Thymus (tissue), 11 donors: ENCODE results near the gene MKNK2. TPM values are rescaled to one million over a fixed set of nuclear protein-coding genes. Genes with fewer than 3 reads are reported as not detected.

ENCODE experiments used
- DNase-seq, 9 donors: peaks; one replicate each; pipeline ENCODE4 v3.0.0-alpha.2; 2013; ENCODE audit warnings: low spot score in 9 of 9, low read depth in 6 of 9, missing footprints in 1 of 9
- H3K27ac ChIP-seq, 2 donors: one replicate each; pipeline ENCODE4 v1.5.1; 2013; ENCODE audit warnings: control low read depth in 1 of 2, low read depth in 1 of 2, low read length in 1 of 2, mild to moderate bottlenecking in 1 of 2, moderate library complexity in 1 of 2
- H3K27me3 ChIP-seq, 2 donors: one replicate each; pipeline ENCODE4 v1.5.1; 2013; ENCODE audit warnings: low read length in 1 of 2; ENCODE audit not compliant: control insufficient read depth in 2 of 2, insufficient read depth in 1 of 2
- H3K36me3 ChIP-seq, 2 donors: one replicate each; pipeline ENCODE4 v1.5.1; 2013; ENCODE audit warnings: low read length in 1 of 2, mild to moderate bottlenecking in 1 of 2, moderate library complexity in 1 of 2; ENCODE audit not compliant: control insufficient read depth in 2 of 2, insufficient read depth in 2 of 2
- H3K4me1 ChIP-seq, 2 donors: one replicate each; pipeline ENCODE4 v1.5.1; 2013; ENCODE audit warnings: low read length in 2 of 2; ENCODE audit not compliant: control insufficient read depth in 2 of 2, insufficient read depth in 2 of 2
- H3K4me3 ChIP-seq, 2 donors: one replicate each; pipeline ENCODE4 v1.5.1; 2013; ENCODE audit warnings: low read length in 2 of 2, control low read depth in 1 of 2, mild to moderate bottlenecking in 1 of 2
- H3K9me3 ChIP-seq, 2 donors: one replicate each; pipeline ENCODE4 v1.5.1; 2013; ENCODE audit warnings: low read length in 1 of 2, mild to moderate bottlenecking in 1 of 2; ENCODE audit not compliant: control insufficient read depth in 2 of 2, insufficient read depth in 1 of 2
- WGBS: extraction: QIAGEN DNeasy Blood & Tissue Kit; methylation state at CpG from one replicate; pipeline ENCODE4 v1.1.7; 2013; 5-methylcytosine and 5-hydroxymethylcytosine counted together
- polyA plus RNA-seq: library from polyadenylated mRNA; stranded (reverse); fragments of 200-250 nt; gene quantifications from one replicate; pipeline ENCODE4 v1.2.3, GENCODE V29; 2013
- total RNA-seq: library from RNA; stranded (reverse); fragments of 120-200 nt; gene quantifications from one replicate; pipeline ENCODE4 v1.2.4, GENCODE V29; 2013
- donor health status: healthy.

MKNK2 gene
- total and polyA plus RNA-seq, 2 donors, result 59.4 to 97.9 TPM

DNA sequence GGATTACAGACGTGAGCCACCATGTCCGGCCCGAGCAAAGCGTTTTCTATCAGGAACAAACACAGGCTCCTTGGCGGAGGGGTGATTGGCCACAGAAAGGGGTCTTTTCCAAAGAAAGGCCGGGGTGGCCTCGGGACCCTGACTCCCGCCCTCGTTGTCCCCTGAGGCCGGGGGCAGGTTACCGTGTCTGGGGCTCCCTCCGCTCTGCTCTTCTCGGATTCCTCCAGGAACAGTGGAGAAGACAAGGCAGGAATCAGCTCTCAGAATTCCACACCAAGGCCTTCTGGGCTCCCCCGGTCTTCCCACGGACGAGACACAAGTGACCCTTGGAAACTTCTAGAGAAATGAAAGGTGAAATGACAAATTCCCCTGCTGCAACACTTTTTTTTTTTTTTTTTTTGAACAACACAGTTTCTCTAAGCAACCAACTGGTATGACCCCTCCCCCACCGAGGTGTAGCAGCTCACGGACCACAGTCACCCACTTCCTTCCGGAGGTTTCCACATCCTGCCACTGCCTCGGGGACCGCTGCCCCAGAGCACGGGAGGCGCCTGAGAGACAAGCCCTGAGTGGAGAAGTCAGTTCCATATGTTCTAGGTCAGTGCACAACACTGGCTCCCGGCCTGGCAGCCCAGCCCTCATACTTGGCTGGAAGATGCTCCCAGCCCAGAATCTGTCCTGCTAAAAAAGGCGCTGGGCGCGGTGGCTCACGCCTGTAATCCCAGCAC lies 34.1 kb upstream of the MKNK2 start:
- peak; percentile 83 to 97 (median 92) for DNase-seq
- Histone ChIP-seq H3K36me3 (peaks cover 14 to 29% of the 10 kb centered on the region in 2 donors), H3K27me3 (no peaks in the 10 kb centered on the region), H3K4me3 (peak overlapping the region; percentile 60 to 74), H3K27ac (peak overlapping the region; percentile 91 to 95), H3K9me3 (peaks cover 0 to 8% of the 10 kb centered on the region in 2 donors), H3K4me1 (peaks cover 57 to 96% of the 10 kb centered on the region in 2 donors)
- 24% methylated on average over 28 of the region's 28 CpGs for WGBS

DNA sequence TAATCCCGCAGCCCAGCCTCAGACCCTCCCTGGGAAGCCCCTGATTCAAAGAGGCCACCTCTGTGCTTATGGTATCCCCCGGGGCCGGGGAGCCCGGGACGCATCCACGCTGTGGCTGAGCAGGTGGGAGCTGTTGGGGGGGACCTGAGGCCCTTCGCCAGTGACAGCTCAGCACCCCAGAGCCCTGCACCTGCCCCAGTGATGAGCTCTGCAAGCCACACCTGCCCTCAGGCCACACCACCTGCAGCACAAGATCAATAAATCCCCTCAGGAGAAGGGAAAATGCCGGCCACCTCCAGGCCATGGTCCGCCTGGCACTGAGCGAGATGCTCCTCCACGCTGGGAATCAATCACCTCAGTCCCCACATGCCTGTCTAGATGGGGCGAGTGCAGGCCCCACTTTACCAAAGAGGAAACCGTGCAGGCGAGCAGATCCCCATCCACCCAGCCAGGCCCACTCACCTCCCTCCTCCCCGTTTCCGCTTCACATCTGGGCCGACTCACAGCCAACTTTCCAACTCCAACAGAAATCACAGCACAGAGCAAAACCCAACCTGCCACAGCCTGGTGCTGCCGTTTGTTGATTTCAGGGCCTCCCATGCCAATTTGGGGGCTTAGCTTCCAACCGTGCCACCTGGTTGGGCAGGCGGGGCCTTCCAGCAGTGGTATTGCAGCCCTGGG lies 32.3 kb upstream of the MKNK2 start:
- H3K9me3 ChIP-seq, result peaks cover 0 to 8% of the 10 kb centered on the region in 2 donors
- peaks cover 31 to 41% of the 10 kb centered on the region in 2 donors for H3K36me3 ChIP-seq
- H3K4me1 ChIP-seq, result peaks cover 41 to 79% of the 10 kb centered on the region in 2 donors
- DNase-seq, result peak in 4 of 9 donors; percentile 65 to 87 (median 77)
- 7% methylated on average over 20 of the region's 20 CpGs for WGBS
- no peaks in the 10 kb centered on the region for H3K27me3 ChIP-seq
- peak overlapping the region; percentile 60 to 74 for H3K4me3 ChIP-seq
- H3K27ac ChIP-seq, result peak overlapping the region; percentile 95 to 96

DNA sequence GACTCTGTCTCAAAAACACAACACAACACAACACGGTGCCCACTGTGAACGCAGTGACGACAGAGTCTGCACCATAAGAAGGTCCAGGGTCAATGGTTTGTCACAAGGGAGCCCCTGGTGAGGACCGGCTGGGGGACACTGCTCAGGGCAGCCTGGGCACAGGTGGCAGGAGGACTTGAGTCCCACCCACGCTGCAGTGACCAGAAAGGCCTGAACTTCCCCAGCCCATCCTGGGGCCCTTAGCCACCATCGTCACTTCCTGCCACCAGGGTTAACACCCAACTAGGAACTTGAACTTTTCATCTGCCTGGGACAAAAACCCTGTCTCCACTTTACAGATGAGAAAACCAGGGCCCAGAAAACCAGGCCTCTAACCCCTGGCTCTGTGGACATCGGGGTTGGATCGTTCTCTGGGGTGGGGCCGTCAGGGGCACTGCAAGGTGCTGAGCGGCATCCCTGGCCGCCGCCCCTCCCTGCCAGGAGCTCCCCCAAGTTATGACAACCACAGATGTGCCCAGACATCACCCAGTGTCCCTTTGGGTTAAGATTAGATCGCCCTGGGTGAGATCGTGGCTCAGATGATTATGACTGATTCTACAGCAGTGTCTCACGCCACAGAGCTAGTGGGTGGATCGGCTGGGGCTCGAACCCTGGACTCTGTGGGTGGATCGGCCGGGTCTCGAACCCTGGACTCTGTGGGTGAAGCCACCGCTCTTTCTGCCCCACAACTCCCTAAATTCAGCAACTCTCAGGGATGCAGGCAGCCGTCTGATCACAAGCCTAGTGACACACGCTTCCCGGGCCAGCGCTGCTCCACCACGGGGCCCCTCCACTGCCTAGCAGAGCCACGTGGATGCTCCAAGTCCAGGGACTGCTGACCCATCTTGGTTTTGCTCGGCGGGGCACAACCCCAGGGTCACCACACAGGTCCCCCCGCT lies 31.1 kb upstream of the MKNK2 start:
- Histone ChIP-seq H3K4me3 (peak overlapping the region; percentile 60 to 74), H3K27me3 (no peaks in the 10 kb centered on the region), H3K27ac (peak overlapping the region; percentile 83 to 95), H3K36me3 (peaks cover 42 to 53% of the 10 kb centered on the region in 2 donors), H3K9me3 (peaks cover 0 to 7% of the 10 kb centered on the region in 2 donors), H3K4me1 (peaks cover 30 to 67% of the 10 kb centered on the region in 2 donors)
- DNase-seq, result peak in 1 of 9 donors; percentile 41
- WGBS, result 83% methylated on average over 30 of the region's 30 CpGs

DNA sequence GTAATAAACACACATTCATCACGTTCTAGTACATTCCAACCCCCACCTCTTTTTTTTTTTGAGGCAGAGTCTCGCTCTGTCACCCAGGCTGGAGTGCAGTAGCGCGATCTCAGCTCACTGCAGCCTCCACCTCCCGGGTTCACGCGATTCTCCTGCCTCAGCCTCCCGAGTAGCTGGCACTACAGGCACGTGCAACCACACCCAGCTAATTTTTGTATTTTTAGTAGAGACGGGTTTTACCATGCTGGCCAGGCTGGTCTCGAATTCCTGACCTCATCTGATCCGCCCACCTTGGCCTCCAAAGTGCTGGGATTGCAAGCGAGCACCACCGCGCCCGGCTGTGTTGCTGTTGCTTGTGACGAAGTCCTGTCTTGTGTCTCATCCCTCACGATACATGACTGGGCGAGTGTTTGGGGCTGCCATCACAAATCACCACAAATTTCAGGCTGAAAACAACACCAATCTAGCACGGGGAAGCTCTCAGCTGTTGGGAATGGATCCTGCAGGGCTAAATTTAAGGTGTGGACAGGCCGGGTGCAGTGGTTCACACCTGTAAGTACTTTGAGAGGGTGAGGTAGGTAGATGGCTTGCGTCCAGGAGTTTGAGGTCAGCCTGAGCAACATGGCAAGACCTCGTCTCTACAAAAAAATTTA lies 29.4 kb upstream of the MKNK2 start:
- Histone ChIP-seq H3K27me3 (no peaks in the 10 kb centered on the region), H3K9me3 (peaks cover 0 to 3% of the 10 kb centered on the region in 2 donors), H3K27ac (peak overlapping the region in 1 of 2 donors; percentile 15), H3K4me3 (no peak overlapping the region), H3K36me3 (peaks cover 59 to 69% of the 10 kb centered on the region in 2 donors), H3K4me1 (peaks cover 18 to 50% of the 10 kb centered on the region in 2 donors)
- WGBS, result 92% methylated on average over 23 of the region's 23 CpGs
- DNase-seq, result no peak

DNA sequence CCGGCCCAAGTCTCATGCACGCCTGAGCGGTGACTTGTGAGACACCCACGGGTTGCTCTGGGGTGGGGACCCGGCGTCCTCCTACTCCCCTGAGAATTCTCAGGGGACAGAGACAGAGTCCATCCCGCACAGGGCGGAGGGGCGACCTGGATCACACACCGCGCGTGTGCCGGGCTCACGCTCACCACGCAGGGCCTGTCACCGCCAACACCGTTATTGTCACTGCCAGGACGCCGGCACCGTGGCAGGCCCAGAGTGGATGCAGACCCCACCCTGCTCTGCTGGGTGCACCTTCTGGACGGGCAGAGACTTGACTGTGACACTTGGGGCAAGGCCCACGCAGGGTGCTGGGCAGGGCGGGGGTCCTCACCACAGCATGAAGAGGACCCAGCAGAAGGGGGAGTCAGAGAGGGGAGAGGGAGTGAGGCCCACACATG lies 28.8 kb upstream of the MKNK2 start:
- no peak overlapping the region for H3K27ac ChIP-seq
- peaks cover 15 to 44% of the 10 kb centered on the region in 2 donors for H3K4me1 ChIP-seq
- no peak for DNase-seq
- H3K36me3 ChIP-seq, result peaks cover 65 to 72% of the 10 kb centered on the region in 2 donors
- 93% methylated on average over 23 of the region's 23 CpGs for WGBS
- no peak overlapping the region for H3K4me3 ChIP-seq
- no peaks in the 10 kb centered on the region for H3K27me3 ChIP-seq
- H3K9me3 ChIP-seq, result no peaks in the 10 kb centered on the region

DNA sequence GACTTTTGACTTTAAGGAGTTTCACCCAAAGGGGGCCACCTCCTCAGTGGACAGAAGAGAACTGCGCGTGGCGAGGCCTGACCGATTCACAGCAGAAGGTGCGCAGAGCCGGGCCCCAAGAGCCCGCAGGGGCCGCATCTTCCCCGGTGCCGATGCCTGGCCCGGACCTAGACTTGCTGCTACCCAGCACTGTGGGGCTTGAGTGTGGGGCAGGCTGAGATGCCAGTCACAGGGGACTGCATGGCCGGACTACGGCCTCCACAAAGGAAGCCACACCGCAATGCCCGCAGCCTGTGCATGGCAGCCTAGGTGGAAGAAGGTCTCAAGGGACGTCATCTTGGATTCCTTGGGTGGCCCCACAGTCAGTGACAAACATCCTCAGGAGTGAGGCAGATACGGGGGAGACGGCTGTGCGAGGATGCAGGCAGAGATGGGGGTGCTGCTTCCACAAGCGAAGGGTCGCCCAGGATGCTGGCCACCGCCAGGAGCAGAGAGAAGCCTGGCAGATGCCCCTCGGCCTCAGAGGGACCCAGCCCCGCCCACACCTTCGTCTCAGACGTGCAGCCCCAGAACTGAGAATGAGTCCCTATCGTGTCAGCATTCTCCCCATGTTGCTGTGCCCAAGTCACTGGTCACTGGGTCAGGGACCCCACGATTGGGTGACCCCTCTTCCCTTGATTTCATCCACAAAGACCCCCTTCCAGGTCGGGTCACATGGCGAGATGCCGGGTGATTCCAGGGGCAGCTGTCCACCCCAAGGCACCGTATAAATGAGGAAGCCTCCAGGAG lies 28.2 kb upstream of the MKNK2 start:
- 96% methylated on average over 32 of the region's 32 CpGs for WGBS
- Histone ChIP-seq H3K36me3 (peaks cover 67 to 77% of the 10 kb centered on the region in 2 donors), H3K27me3 (no peaks in the 10 kb centered on the region), H3K9me3 (no peaks in the 10 kb centered on the region), H3K4me1 (peaks cover 14 to 38% of the 10 kb centered on the region in 2 donors), H3K4me3 (no peak overlapping the region), H3K27ac (no peak overlapping the region)
- DNase-seq, result no peak

DNA sequence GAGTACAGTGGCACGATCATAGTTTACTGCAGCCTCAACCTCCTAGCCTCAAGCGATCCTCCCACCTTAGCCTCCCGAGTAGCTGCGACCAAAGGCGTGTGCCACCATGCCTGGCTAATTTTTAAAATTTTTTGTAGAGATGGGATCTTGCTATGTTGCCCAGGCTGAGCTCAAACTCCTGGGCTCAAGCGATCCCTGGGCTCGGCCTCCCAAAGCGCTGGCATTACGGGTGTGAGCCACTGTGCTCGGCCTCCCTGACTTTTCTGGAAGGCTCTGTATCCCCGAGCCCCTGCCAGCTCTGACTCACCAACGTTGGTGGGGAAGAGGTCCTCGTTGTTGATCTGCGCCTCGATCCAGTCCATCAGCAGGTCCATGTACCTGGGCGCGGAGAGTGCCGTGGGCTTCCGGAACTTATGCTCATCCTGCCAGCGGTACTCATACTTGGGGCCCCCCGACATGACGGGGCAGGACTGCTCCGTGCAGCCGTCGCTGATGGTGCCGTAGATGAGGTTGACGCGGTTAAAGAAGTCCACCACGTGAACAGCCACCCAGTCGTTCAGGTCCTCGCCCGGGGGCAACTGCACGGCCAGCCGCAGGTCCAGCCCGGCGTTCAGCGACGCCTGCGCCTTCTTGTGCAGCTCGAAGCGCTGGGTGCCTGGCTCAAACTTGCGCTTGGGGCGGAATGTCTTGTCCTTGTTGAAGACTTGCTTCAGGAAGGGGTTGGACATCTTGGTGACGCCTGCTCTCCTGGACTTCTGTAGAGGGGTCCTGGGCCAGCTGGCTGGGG lies 27.0 kb upstream of the MKNK2 start:
- Histone ChIP-seq H3K9me3 (peaks cover 0 to 3% of the 10 kb centered on the region in 2 donors), H3K4me1 (peaks cover 11 to 26% of the 10 kb centered on the region in 2 donors), H3K27me3 (no peaks in the 10 kb centered on the region), H3K27ac (no peak overlapping the region), H3K36me3 (peaks cover 73 to 89% of the 10 kb centered on the region in 2 donors), H3K4me3 (no peak overlapping the region)
- WGBS, result 98% methylated on average over 44 of the region's 44 CpGs
- no peak for DNase-seq
